ENCODE results near the gene TBX4.

DNA sequence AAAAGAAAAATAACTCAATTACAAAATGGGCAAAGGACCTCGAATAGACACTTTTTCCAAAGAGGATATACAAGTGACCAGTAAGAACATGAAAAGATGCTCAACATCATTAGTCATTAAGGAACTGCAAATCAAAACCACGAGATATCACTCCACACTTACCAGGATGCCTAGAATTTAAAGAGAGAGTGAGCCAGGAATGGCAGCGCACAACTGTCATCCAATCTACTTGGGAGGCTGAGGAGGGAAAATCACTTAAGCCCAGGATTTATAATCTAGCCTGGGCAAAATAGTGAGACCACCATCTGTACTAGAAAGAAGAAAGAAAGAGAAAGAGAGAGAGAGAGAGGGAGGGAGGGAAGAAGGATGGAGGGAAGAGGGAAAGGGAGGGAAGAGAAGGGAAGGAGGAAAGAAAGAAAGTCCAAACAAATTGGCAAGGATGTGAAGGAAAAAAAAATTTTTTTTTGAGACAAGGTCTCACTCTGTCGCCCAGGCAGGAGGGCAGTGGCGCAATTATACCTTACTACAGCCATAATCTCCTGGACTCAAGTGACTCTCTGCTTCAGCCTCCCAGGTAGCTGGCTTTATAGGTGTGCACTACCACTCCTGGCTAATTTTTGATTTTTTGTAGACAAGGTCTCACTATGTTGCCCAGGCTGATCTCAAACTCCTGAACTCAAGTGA, 30.0 kb upstream of the TBX4 start:
- no peak for TF ChIP-seq POLR2AphosphoS5 (IDR thresholded peaks at IDR 0.05; ENCODE audit: low read depth, low read length)
- TF ChIP-seq POLR2A (IDR thresholded peaks at IDR 0.05; ENCODE audit: low read depth, low read length) = no peak
- no peak for TF ChIP-seq TAF1 (IDR thresholded peaks at IDR 0.05; ENCODE audit: borderline replicate concordance, low read depth, low read length)
